ENCODE data around the gene LAMA2. TPM values are rescaled to one million over a fixed set of nuclear protein-coding genes. Genes with fewer than 3 reads are reported as not detected.

The LAMA2 gene
- polyA plus RNA-seq, 1 of the 3 experiments (the other 2 are of a cell fraction), result 0.92 TPM

GRCh38 chr6:129417416-129418086 is 534.6 kb downstream of the LAMA2 start:
- Histone ChIP-seq H3K27ac (ENCODE audit: low read depth in 2 of 2, low read length in 1 of 2) (no peak overlapping the region), H3K36me3 (replicated peaks in 1 of 2; ENCODE audit: control insufficient read depth in 1 of 2, insufficient read depth in 2 of 2, low read length in 1 of 2) (no peaks in the 10 kb centered on the region), H3K4me3 (ENCODE audit: low read depth in 2 of 2, low read length in 1 of 2) (no peak overlapping the region), H3K4me2 (no peak overlapping the region), H3F3A (replicated peaks; ENCODE audit: insufficient read depth) (peaks cover 4% of the 10 kb centered on the region), H3K9ac (no peak overlapping the region), H3K79me2 (ENCODE audit: insufficient read depth) (no peaks in the 10 kb centered on the region), H3K9me3 (no peaks in the 10 kb centered on the region), H2AFZ (ENCODE audit: low read depth) (no peak overlapping the region), H3K4me1 (ENCODE audit: control insufficient read depth in 1 of 2, insufficient read depth in 2 of 2, low read depth in 1 of 2, low read length in 1 of 2) (no peaks in the 10 kb centered on the region), H3K27me3 (ENCODE audit: insufficient read depth) (no peaks in the 10 kb centered on the region), H3K9me2 (no peaks in the 10 kb centered on the region), H4K20me1 (ENCODE audit: insufficient read depth) (no peaks in the 10 kb centered on the region)
- 25% methylated on average over 4 of the region's 8 CpGs for WGBS (ENCODE audit: low lambda C conversion rate)
- TF ChIP-seq GATA2 (CRISPR knock-in tag; IDR thresholded peaks at IDR 0.05) (no peak), RXRA (IDR thresholded peaks at IDR 0.05; ENCODE audit: borderline replicate concordance, low read depth) (no peak), USF2 (IDR thresholded peaks at IDR 0.05; ENCODE audit: borderline replicate concordance, low read depth, low read length) (no peak), IRF3 (IDR thresholded peaks at IDR 0.05; ENCODE audit: low read depth, low read length) (no peak), EZH2phosphoT487 (IDR thresholded peaks at IDR 0.05; ENCODE audit: borderline replicate concordance, low read depth) (no peak), JUND (IDR thresholded peaks at IDR 0.05) (no peak), FOXM1 (IDR thresholded peaks at IDR 0.05; ENCODE audit: low read depth) (no peak), YY1 (IDR thresholded peaks at IDR 0.05; ENCODE audit: low read depth) (no peak), SMC3 (IDR thresholded peaks at IDR 0.05; ENCODE audit: low read depth, low read length) (no peak), NFIC (IDR thresholded peaks at IDR 0.05; ENCODE audit: borderline replicate concordance) (no peak), GABPA (IDR thresholded peaks at IDR 0.05; ENCODE audit: low read depth) (no peak), SIN3A (IDR thresholded peaks at IDR 0.05; ENCODE audit: borderline replicate concordance, low read depth, low read length) (no peak), MEF2A (IDR thresholded peaks at IDR 0.05; ENCODE audit: borderline replicate concordance, low read depth) (no peak)
- ChIA-PET POLR2A (no interaction called here), CTCF (interaction anchor here (1.3 kb wide), 1 partner anchor 14 kb away, joined by 4 read pairs; no protein-coding TSS in a partner anchor)
- no peak for DNase-seq

GRCh38 chr6:129419324-129419723 is 536.4 kb downstream of the LAMA2 start:
- DNase-seq, result no peak
- H3K4me2 ChIP-seq, result no peak overlapping the region
- POLR2A ChIA-PET, result no interaction called here
- no peaks in the 10 kb centered on the region for H3K79me2 ChIP-seq (ENCODE audit: insufficient read depth)
- H3F3A ChIP-seq (replicated peaks; ENCODE audit: insufficient read depth), result peaks cover under 1% of the 10 kb centered on the region
- H3K9ac ChIP-seq, result no peak overlapping the region
- H4K20me1 ChIP-seq (ENCODE audit: insufficient read depth), result no peaks in the 10 kb centered on the region
- H3K4me1 ChIP-seq (ENCODE audit: control insufficient read depth in 1 of 2, insufficient read depth in 2 of 2, low read depth in 1 of 2, low read length in 1 of 2), result no peaks in the 10 kb centered on the region
- no peaks in the 10 kb centered on the region for H3K36me3 ChIP-seq (replicated peaks in 1 of 2; ENCODE audit: control insufficient read depth in 1 of 2, insufficient read depth in 2 of 2, low read length in 1 of 2)
- no peak overlapping the region for H3K4me3 ChIP-seq (ENCODE audit: low read depth in 2 of 2, low read length in 1 of 2)
- no peak overlapping the region for H2AFZ ChIP-seq (ENCODE audit: low read depth)
- WGBS (ENCODE audit: low lambda C conversion rate), result 30% methylated on average over 2 of the region's 2 CpGs
- H3K9me2 ChIP-seq, result no peaks in the 10 kb centered on the region
- no peaks in the 10 kb centered on the region for H3K27me3 ChIP-seq (ENCODE audit: insufficient read depth)
- CTCF ChIA-PET, result no interaction called here
- H3K9me3 ChIP-seq, result no peaks in the 10 kb centered on the region
- TF ChIP-seq ELF1 (IDR thresholded peaks at IDR 0.05), result no peak
- TF ChIP-seq EZH2phosphoT487 (IDR thresholded peaks at IDR 0.05; ENCODE audit: borderline replicate concordance, low read depth), result no peak
- no peak overlapping the region for H3K27ac ChIP-seq (ENCODE audit: low read depth in 2 of 2, low read length in 1 of 2)

Measured in SK-N-SH (cell line).